Nephron (organoid): Measurements from ENCODE around the gene PSAP.

Source experiments
- H3K27ac Mint-ChIP-seq, 3 experiments: 2 replicates each; pipeline ENCODE4 v1.8.0; 2020; ENCODE audit warnings: mixed read lengths in 3 of 3, mild to moderate bottlenecking in 2 of 3, moderate library complexity in 1 of 3
- H3K27me3 Mint-ChIP-seq: 2 replicates; pipeline ENCODE4 v1.8.0; 2021; ENCODE audit warnings: low read depth, mild to moderate bottlenecking, moderate library complexity, mixed read lengths
- H3K36me3 Mint-ChIP-seq: 2 replicates; pipeline ENCODE4 v1.8.0; 2020; ENCODE audit warnings: low read depth, mixed read lengths
- H3K4me1 Mint-ChIP-seq: 2 replicates; pipeline ENCODE4 v1.8.0; 2020; ENCODE audit warnings: mixed read lengths
- H3K4me3 Mint-ChIP-seq, 3 experiments: 2 replicates each; pipeline ENCODE4 v1.8.0; 2020; ENCODE audit warnings: mild to moderate bottlenecking in 3 of 3, mixed read lengths in 3 of 3, moderate library complexity in 2 of 3
- H3K9me3 Mint-ChIP-seq: 2 replicates; pipeline ENCODE4 v1.8.0; 2020; ENCODE audit warnings: mixed read lengths
- CTCF ChIP-seq, 3 experiments: fragments of 200-600 bp; sonication (generic); IDR thresholded peaks; one replicate each; pipeline ENCODE4 v1.5.0; 2021; ENCODE audit warnings: antibody characterized with exemption in 3 of 3; ENCODE audit not compliant: unreplicated experiment in 3 of 3

PSAP gene

GRCh38 chr10:71805776-71806703 lies 45.0 kb downstream of the PSAP start:
- Mint-ChIP-seq H3K9me3 (no peaks in the 10 kb centered on the region), H3K27ac (no peak overlapping the region), H3K36me3 (no peaks in the 10 kb centered on the region), H3K27me3 (peaks cover 23% of the 10 kb centered on the region), H3K4me1 (no peaks in the 10 kb centered on the region), H3K4me3 (no peak overlapping the region)
- TF ChIP-seq CTCF (IDR thresholded peaks at IDR 0.05; ENCODE audit: unreplicated experiment in 3 of 3): no peak

GRCh38 chr10:71804077-71804476 lies 47.0 kb downstream of the PSAP start:
- Mint-ChIP-seq H3K9me3 (no peaks in the 10 kb centered on the region), H3K4me3 (no peak overlapping the region), H3K4me1 (no peaks in the 10 kb centered on the region), H3K36me3 (no peaks in the 10 kb centered on the region), H3K27me3 (peaks cover 28% of the 10 kb centered on the region), H3K27ac (no peak overlapping the region)
- no peak for TF ChIP-seq CTCF (IDR thresholded peaks at IDR 0.05; ENCODE audit: unreplicated experiment in 3 of 3)

GRCh38 chr10:71802715-71803488 lies 48.1 kb downstream of the PSAP start:
- Mint-ChIP-seq H3K36me3 (no peaks in the 10 kb centered on the region), H3K27ac (no peak overlapping the region)
- TF ChIP-seq CTCF (IDR thresholded peaks at IDR 0.05; ENCODE audit: unreplicated experiment in 3 of 3): no peak

GRCh38 chr10:71802235-71802634 lies 48.8 kb downstream of the PSAP start:
- Mint-ChIP-seq H3K27me3 (peaks cover 33% of the 10 kb centered on the region), H3K4me1 (no peaks in the 10 kb centered on the region), H3K4me3 (no peak overlapping the region), H3K9me3 (no peaks in the 10 kb centered on the region), H3K27ac (no peak overlapping the region), H3K36me3 (no peaks in the 10 kb centered on the region)
- no peak for TF ChIP-seq CTCF (IDR thresholded peaks at IDR 0.05; ENCODE audit: unreplicated experiment in 3 of 3)

More at GRCh38 chr10:71802715-71803488, 48.1 kb downstream of the PSAP start:
- no peaks in the 10 kb centered on the region for H3K9me3 Mint-ChIP-seq
- no peaks in the 10 kb centered on the region for H3K4me1 Mint-ChIP-seq
- peaks cover 28% of the 10 kb centered on the region for H3K27me3 Mint-ChIP-seq
- no peak overlapping the region for H3K4me3 Mint-ChIP-seq

- TF ChIP-seq CTCF (IDR thresholded peaks at IDR 0.05; ENCODE audit: unreplicated experiment in 3 of 3): no peak
- no peaks in the 10 kb centered on the region for H3K4me1 Mint-ChIP-seq
- H3K36me3 Mint-ChIP-seq: no peaks in the 10 kb centered on the region
- H3K27ac Mint-ChIP-seq: no peak overlapping the region
- no peak overlapping the region for H3K4me3 Mint-ChIP-seq
- no peaks in the 10 kb centered on the region for H3K9me3 Mint-ChIP-seq
- peaks cover 27% of the 10 kb centered on the region for H3K27me3 Mint-ChIP-seq
Measured at GRCh38 chr10:71801361-71801760, 49.7 kb downstream of the PSAP start.
